ENCODE measurements around the gene MELK. TPM values are rescaled to one million over a fixed set of nuclear protein-coding genes. Genes with fewer than 3 reads are reported as not detected.

Gene MELK
- polyA plus RNA-seq, result 1.8 and 4.7 TPM in 2 replicates
- polyA minus RNA-seq, result 1.9 and 3.4 TPM in 2 replicates

DNA sequence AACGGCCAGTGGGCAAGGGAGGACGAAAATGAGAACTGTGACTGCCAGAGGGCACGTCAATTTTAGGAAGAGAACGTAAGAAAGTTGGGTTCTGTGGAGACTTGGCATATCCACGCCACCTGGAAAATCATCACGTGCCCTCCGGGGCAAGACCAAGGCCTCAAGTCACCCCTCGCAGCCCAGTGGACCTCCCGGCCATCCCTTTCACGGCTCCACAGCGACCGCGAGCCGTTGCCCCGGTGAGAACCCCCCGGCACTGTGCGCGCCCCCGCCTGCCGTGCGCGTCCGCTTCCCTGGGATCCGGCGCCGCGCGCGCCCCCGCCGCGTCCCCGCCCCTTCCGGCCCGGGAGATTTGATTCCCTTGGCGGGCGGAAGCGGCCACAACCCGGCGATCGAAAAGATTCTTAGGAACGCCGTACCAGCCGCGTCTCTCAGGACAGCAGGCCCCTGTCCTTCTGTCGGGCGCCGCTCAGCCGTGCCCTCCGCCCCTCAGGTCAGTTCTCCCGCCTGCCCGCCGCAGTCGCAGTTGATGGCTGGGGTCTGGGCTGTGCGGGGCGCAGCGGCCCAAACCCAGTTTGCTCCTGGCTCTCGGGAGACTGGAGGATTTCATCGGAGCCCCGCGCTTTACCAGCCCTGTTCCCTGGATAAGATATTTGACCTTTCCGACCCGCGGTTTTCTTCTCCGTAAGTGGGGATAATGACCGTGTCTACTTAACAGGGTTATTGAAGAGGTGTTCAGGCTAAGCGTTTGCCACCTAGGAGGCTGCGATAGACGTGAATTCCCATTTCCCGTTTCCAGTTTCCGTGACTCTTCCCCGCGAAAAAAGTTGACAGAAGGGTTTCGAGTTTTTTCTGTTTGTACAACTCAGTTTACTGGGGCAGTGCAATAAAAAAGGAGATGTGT is at the start of gene MELK:
Gene MELK (plus strand): TSS at position 381 of the 904 bp plus-strand sequence. CDS start 8,787 bp downstream, outside the sequence.
- Histone ChIP-seq H3K9me3 (ENCODE audit: low read length) (no peaks in the 10 kb centered on the region), H3K27me3 (ENCODE audit: insufficient read depth, low read depth, low read length) (no peaks in the 10 kb centered on the region), H2AFZ (ENCODE audit: low read depth, low read length) (peak within 1 kb of the TSS; percentile 80), H3K9ac (ENCODE audit: low read length) (peak within 1 kb of the TSS; percentile 69), H3K27ac (ENCODE audit: low read length) (no peak within 1 kb of the TSS), H3K79me2 (replicated peaks; ENCODE audit: insufficient read depth, low read length) (peaks cover 9% of the 10 kb centered on the region), H3K9me2 (ENCODE audit: insufficient read depth, low read length) (no peaks in the 10 kb centered on the region), H3F3A (ENCODE audit: insufficient read depth, low read length, poor library complexity, severe bottlenecking) (no peaks in the 10 kb centered on the region), H3K4me2 (ENCODE audit: low read length) (peak within 1 kb of the TSS; percentile 82), H3K36me3 (ENCODE audit: insufficient read depth, low read length) (no peaks in the 10 kb centered on the region), H3K4me3 (ENCODE audit: low read length) (peak within 1 kb of the TSS; percentile 95), H4K20me1 (ENCODE audit: insufficient read depth) (no peaks in the 10 kb centered on the region)
- TF ChIP-seq EZH2 (IDR thresholded peaks at IDR 0.05; ENCODE audit: borderline replicate concordance, insufficient read depth, low read length, poor library complexity, severe bottlenecking) (no peak), MXI1 (conservative IDR thresholded peaks at IDR 0.05; ENCODE audit: poor library complexity, severe bottlenecking) (peak; percentile 97), TAF1 (IDR thresholded peaks at IDR 0.05; ENCODE audit: low read depth) (peak; percentile 37), RAD21 (conservative IDR thresholded peaks at IDR 0.05) (no peak), SMC3 (conservative IDR thresholded peaks at IDR 0.05; ENCODE audit: poor library complexity) (peak; percentile 44), EP300 (conservative IDR thresholded peaks at IDR 0.05; ENCODE audit: poor library complexity, severe bottlenecking) (no peak), POLR2AphosphoS5 (IDR thresholded peaks at IDR 0.05) (peak; percentile 71)
- TF ChIP-seq, protein P1, sequence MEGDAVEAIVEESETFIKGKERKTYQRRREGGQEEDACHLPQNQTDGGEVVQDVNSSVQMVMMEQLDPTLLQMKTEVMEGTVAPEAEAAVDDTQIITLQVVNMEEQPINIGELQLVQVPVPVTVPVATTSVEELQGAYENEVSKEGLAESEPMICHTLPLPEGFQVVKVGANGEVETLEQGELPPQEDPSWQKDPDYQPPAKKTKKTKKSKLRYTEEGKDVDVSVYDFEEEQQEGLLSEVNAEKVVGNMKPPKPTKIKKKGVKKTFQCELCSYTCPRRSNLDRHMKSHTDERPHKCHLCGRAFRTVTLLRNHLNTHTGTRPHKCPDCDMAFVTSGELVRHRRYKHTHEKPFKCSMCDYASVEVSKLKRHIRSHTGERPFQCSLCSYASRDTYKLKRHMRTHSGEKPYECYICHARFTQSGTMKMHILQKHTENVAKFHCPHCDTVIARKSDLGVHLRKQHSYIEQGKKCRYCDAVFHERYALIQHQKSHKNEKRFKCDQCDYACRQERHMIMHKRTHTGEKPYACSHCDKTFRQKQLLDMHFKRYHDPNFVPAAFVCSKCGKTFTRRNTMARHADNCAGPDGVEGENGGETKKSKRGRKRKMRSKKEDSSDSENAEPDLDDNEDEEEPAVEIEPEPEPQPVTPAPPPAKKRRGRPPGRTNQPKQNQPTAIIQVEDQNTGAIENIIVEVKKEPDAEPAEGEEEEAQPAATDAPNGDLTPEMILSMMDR (IDR thresholded peaks at IDR 0.05; ENCODE audit: poor library complexity, severe bottlenecking), result no peak
- TF ChIP-seq, protein P2, sequence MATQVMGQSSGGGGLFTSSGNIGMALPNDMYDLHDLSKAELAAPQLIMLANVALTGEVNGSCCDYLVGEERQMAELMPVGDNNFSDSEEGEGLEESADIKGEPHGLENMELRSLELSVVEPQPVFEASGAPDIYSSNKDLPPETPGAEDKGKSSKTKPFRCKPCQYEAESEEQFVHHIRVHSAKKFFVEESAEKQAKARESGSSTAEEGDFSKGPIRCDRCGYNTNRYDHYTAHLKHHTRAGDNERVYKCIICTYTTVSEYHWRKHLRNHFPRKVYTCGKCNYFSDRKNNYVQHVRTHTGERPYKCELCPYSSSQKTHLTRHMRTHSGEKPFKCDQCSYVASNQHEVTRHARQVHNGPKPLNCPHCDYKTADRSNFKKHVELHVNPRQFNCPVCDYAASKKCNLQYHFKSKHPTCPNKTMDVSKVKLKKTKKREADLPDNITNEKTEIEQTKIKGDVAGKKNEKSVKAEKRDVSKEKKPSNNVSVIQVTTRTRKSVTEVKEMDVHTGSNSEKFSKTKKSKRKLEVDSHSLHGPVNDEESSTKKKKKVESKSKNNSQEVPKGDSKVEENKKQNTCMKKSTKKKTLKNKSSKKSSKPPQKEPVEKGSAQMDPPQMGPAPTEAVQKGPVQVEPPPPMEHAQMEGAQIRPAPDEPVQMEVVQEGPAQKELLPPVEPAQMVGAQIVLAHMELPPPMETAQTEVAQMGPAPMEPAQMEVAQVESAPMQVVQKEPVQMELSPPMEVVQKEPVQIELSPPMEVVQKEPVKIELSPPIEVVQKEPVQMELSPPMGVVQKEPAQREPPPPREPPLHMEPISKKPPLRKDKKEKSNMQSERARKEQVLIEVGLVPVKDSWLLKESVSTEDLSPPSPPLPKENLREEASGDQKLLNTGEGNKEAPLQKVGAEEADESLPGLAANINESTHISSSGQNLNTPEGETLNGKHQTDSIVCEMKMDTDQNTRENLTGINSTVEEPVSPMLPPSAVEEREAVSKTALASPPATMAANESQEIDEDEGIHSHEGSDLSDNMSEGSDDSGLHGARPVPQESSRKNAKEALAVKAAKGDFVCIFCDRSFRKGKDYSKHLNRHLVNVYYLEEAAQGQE (IDR thresholded peaks at IDR 0.05; ENCODE audit: borderline replicate concordance), result no peak

GRCh38 chr9:36530224-36530623 is 42.5 kb upstream of the MELK start:
- no peak overlapping the region for H3K27ac ChIP-seq (ENCODE audit: low read length)
- H3K36me3 ChIP-seq (ENCODE audit: insufficient read depth, low read length), result no peaks in the 10 kb centered on the region
- H3F3A ChIP-seq (ENCODE audit: insufficient read depth, low read length, poor library complexity, severe bottlenecking), result no peaks in the 10 kb centered on the region
- no peaks in the 10 kb centered on the region for H3K79me2 ChIP-seq (replicated peaks; ENCODE audit: insufficient read depth, low read length)
- H3K4me2 ChIP-seq (ENCODE audit: low read length), result no peak overlapping the region
- H3K4me3 ChIP-seq (ENCODE audit: low read length), result no peak overlapping the region
- no peaks in the 10 kb centered on the region for H3K9me2 ChIP-seq (ENCODE audit: insufficient read depth, low read length)
- no peaks in the 10 kb centered on the region for H4K20me1 ChIP-seq (ENCODE audit: insufficient read depth)
- TF ChIP-seq TAF1 (IDR thresholded peaks at IDR 0.05; ENCODE audit: low read depth), result no peak
- no peak for TF ChIP-seq EP300 (conservative IDR thresholded peaks at IDR 0.05; ENCODE audit: poor library complexity, severe bottlenecking)
- TF ChIP-seq EZH2 (IDR thresholded peaks at IDR 0.05; ENCODE audit: borderline replicate concordance, insufficient read depth, low read length, poor library complexity, severe bottlenecking), result no peak
- TF ChIP-seq MXI1 (conservative IDR thresholded peaks at IDR 0.05; ENCODE audit: poor library complexity, severe bottlenecking), result no peak
- TF ChIP-seq, protein P2 (IDR thresholded peaks at IDR 0.05; ENCODE audit: borderline replicate concordance), result no peak
- TF ChIP-seq, protein P1 (IDR thresholded peaks at IDR 0.05; ENCODE audit: poor library complexity, severe bottlenecking), result no peak
- no peak for TF ChIP-seq SMC3 (conservative IDR thresholded peaks at IDR 0.05; ENCODE audit: poor library complexity)
- no peak for TF ChIP-seq POLR2AphosphoS5 (IDR thresholded peaks at IDR 0.05)
- TF ChIP-seq RAD21 (conservative IDR thresholded peaks at IDR 0.05), result no peak
- H2AFZ ChIP-seq (ENCODE audit: low read depth, low read length), result no peak overlapping the region
- H3K9ac ChIP-seq (ENCODE audit: low read length), result no peak overlapping the region
- no peaks in the 10 kb centered on the region for H3K9me3 ChIP-seq (ENCODE audit: low read length)
- no peaks in the 10 kb centered on the region for H3K27me3 ChIP-seq (ENCODE audit: insufficient read depth, low read depth, low read length)

Data from neural cell (in vitro differentiated cells).